B cell (primary cell): Measurements from ENCODE around the gene PKIB. TPM values are rescaled to one million over a fixed set of nuclear protein-coding genes. Genes with fewer than 3 reads are reported as not detected.

Experiments
- ATAC-seq: fragments of 200-7000 bp; cut with Tn5 transposase; one replicate; pipeline ENCODE4 v1.10.0; 2021; ENCODE audit warnings: low read depth, mild to moderate bottlenecking, moderate number of reproducible peaks, moderate library complexity
- CTCF ChIA-PET: fragments of 350-600 bp; sonication (Branson Sonifier 250); formaldehyde crosslinking; loops from one replicate; lab custom pipeline; 2021; ENCODE audit warnings: antibody characterized with exemption, inconsistent platforms; lab: Charles Lee
- POLR2A ChIA-PET: fragments of 350-600 bp; sonication (Branson Sonifier 250); formaldehyde crosslinking; loops from one replicate; lab custom pipeline; 2021; ENCODE audit warnings: antibody characterized with exemption; lab: Charles Lee
- DNase-seq: peaks from one replicate; pipeline ENCODE4 v3.0.0; 2013
- H2AFZ ChIP-seq: 2 replicates; pipeline ENCODE4 v1.6.1; 2012; ENCODE audit warnings: mild to moderate bottlenecking, low read depth, low read length; ENCODE audit not compliant: insufficient read depth, poor library complexity, severe bottlenecking
- H3K27ac ChIP-seq, 2 donors: 1 replicate in 1 of 2; 2 replicates in 1 of 2; pipeline ENCODE4 v1.5.1; 2012 to 2013; ENCODE audit warnings: low read length in 2 of 2, mild to moderate bottlenecking in 2 of 2, moderate library complexity in 1 of 2
- H3K27me3 ChIP-seq, 4 experiments: fragments of 200-600 bp in 1 of 4; sonication (generic) in 1 of 4; replicated peaks in 1 of 4; 1 replicate in 2 of 4; 2 replicates in 2 of 4; pipeline versions ENCODE4 v1.6.1 to v1.7.0; 2013 to 2016; ENCODE audit warnings: low read length in 3 of 4, mild to moderate bottlenecking in 2 of 4, mixed read lengths in 1 of 4, moderate library complexity in 1 of 4; ENCODE audit not compliant: insufficient read depth in 4 of 4, control insufficient read depth in 3 of 4; ENCODE audit errors: control extremely low read depth in 1 of 4
- H3K36me3 ChIP-seq, 2 experiments: replicated peaks in 1 of 2; 1 replicate in 1 of 2; 2 replicates in 1 of 2; pipeline versions ENCODE4 v1.6.1 to v1.7.1; 2013; ENCODE audit warnings: low read length in 1 of 2; ENCODE audit not compliant: insufficient read depth in 2 of 2, control insufficient read depth in 1 of 2; ENCODE audit errors: control extremely low read depth in 1 of 2, extremely low read depth in 1 of 2
- H3K4me1 ChIP-seq, 2 donors: fragments of 200-600 bp in 1 of 2; sonication (generic) in 1 of 2; 1 replicate in 1 of 2; 2 replicates in 1 of 2; pipeline versions ENCODE4 v1.5.1 to v1.6.1; 2013 to 2017; ENCODE audit warnings: low read length in 2 of 2; ENCODE audit not compliant: control insufficient read depth in 2 of 2, insufficient read depth in 2 of 2
- H3K4me2 ChIP-seq: replicated peaks from 2 replicates; pipeline ENCODE3; 2012; ENCODE audit warnings: mild to moderate bottlenecking, low read depth, low read length; ENCODE audit not compliant: poor library complexity, severe bottlenecking
- H3K4me3 ChIP-seq, 5 experiments: fragments of 200-600 bp in 1 of 5; sonication (generic) in 1 of 5; 1 replicate in 3 of 5; 2 replicates in 2 of 5; pipeline versions ENCODE4 v1.5.1 to v1.7.0; 2011 to 2016; ENCODE audit warnings: low read length in 4 of 5, mild to moderate bottlenecking in 4 of 5, low read depth in 2 of 5, control low read depth in 1 of 5, moderate library complexity in 1 of 5; ENCODE audit not compliant: insufficient read depth in 1 of 5; ENCODE audit errors: control extremely low read depth in 1 of 5, extremely low read depth in 1 of 5
- H3K79me2 ChIP-seq: fragments of 200-600 bp; sonication (generic); one replicate; pipeline ENCODE4 v1.6.0; 2016; ENCODE audit warnings: low read length; ENCODE audit not compliant: control insufficient read depth, insufficient read depth
- H3K9ac ChIP-seq: fragments of 200-600 bp; sonication (generic); 2 replicates; pipeline ENCODE4 v1.6.1; 2017; ENCODE audit warnings: mild to moderate bottlenecking, low read length, moderate library complexity
- H3K9me3 ChIP-seq, 3 donors: one replicate each; pipeline versions ENCODE4 v1.6.1 to v1.7.1; 2013; ENCODE audit warnings: low read length in 2 of 3; ENCODE audit not compliant: control insufficient read depth in 2 of 3, insufficient read depth in 1 of 3; ENCODE audit errors: control extremely low read depth in 1 of 3
- H4K20me1 ChIP-seq: 2 replicates; pipeline ENCODE4 v1.6.0; 2012; ENCODE audit warnings: mild to moderate bottlenecking, low read length; ENCODE audit not compliant: insufficient read depth, control insufficient read depth, poor library complexity, severe bottlenecking
- H3K27ac Mint-ChIP-seq: one replicate; pipeline ENCODE4 v1.8.0; 2021; ENCODE audit warnings: mixed read lengths
- H3K27me3 Mint-ChIP-seq: one replicate; pipeline ENCODE4 v1.8.0; 2021; ENCODE audit warnings: mixed read lengths
- H3K4me1 Mint-ChIP-seq: one replicate; pipeline ENCODE4 v1.8.0; 2021; ENCODE audit warnings: mixed read lengths
- H3K4me3 Mint-ChIP-seq: one replicate; pipeline ENCODE4 v1.8.0; 2021; ENCODE audit warnings: mixed read lengths
- H3K9me3 Mint-ChIP-seq: one replicate; pipeline ENCODE4 v1.8.0; 2022; ENCODE audit warnings: mixed read lengths; ENCODE audit not compliant: insufficient read depth
- CTCF ChIP-seq: fragments of 200-600 bp; IDR thresholded peaks from one replicate; pipeline ENCODE4 v1.8.0; 2022; ENCODE audit warnings: antibody characterized with exemption, mild to moderate bottlenecking
- EZH2 ChIP-seq: IDR thresholded peaks from 2 replicates; pipeline ENCODE4 v1.6.1; 2012; ENCODE audit warnings: borderline replicate concordance, low read depth, mild to moderate bottlenecking, moderate library complexity, low read length; ENCODE audit not compliant: insufficient read depth, poor library complexity, severe bottlenecking
- WGBS: methylation state at CpG from one replicate; pipeline ENCODE4 v1.1.5; 2013; ENCODE audit warnings: missing lambda C conversion rate; ENCODE audit not compliant: insufficient coverage; 5-methylcytosine and 5-hydroxymethylcytosine counted together
- intact Hi-C: fragments of 100-400 bp; cut with micrococcal nuclease; formaldehyde crosslinking; loops from one replicate; pipeline ENCODE4 v1.10.0; 2022
- polyA plus RNA-seq: library from polyadenylated mRNA; depleted of rRNA; stranded (reverse); fragments of >200 nt; gene quantifications from 2 replicates; pipeline ENCODE4 v1.2.3, GENCODE V29; 2012
- total RNA-seq, 2 donors: library from RNA; stranded (reverse); fragments of 120-200 nt in 1 of 2; gene quantifications; 1 replicate in 1 of 2; 2 replicates in 1 of 2; pipeline versions ENCODE4 v1.2.3 to v1.2.4, GENCODE V29; 2013 to 2022

PKIB gene
- total and polyA plus RNA-seq, 2 donors (not counting 1 experiment from before 2014, with no cell fraction given), result 0.27 to 1.2 TPM

GRCh38 chr6:122563364-122564052 lies 46.7 kb upstream of the PKIB start:
- POLR2A ChIA-PET, result no interaction called here
- no peaks in the 10 kb centered on the region for H3K36me3 ChIP-seq
- H3K27ac Mint-ChIP-seq, result no peak overlapping the region
- H3K4me2 ChIP-seq, result no peak overlapping the region
- no peak overlapping the region for H2AFZ ChIP-seq
- no peak overlapping the region for H3K9ac ChIP-seq
- CTCF ChIA-PET, result no interaction called here
- WGBS, result 92% methylated on average over 5 of the region's 8 CpGs
- no peak for TF ChIP-seq EZH2
- TF ChIP-seq CTCF, result no peak
- intact Hi-C loops, result no loop called here
- H3K4me3 Mint-ChIP-seq, result no peak overlapping the region
- H3K27me3 Mint-ChIP-seq, result no peaks in the 10 kb centered on the region
- H3K27me3 ChIP-seq, result no peaks in the 10 kb centered on the region
- H3K4me3 ChIP-seq, result no peak overlapping the region
- no peak overlapping the region for H3K27ac ChIP-seq
- H3K79me2 ChIP-seq, result no peaks in the 10 kb centered on the region
- H3K9me3 Mint-ChIP-seq, result peaks cover 7% of the 10 kb centered on the region
- no peak for DNase-seq
- no peaks in the 10 kb centered on the region for H4K20me1 ChIP-seq
- no peaks in the 10 kb centered on the region for H3K4me1 ChIP-seq
- H3K9me3 ChIP-seq, result no peaks in the 10 kb centered on the region
- H3K4me1 Mint-ChIP-seq, result no peaks in the 10 kb centered on the region
- ATAC-seq, result no peak

DNA sequence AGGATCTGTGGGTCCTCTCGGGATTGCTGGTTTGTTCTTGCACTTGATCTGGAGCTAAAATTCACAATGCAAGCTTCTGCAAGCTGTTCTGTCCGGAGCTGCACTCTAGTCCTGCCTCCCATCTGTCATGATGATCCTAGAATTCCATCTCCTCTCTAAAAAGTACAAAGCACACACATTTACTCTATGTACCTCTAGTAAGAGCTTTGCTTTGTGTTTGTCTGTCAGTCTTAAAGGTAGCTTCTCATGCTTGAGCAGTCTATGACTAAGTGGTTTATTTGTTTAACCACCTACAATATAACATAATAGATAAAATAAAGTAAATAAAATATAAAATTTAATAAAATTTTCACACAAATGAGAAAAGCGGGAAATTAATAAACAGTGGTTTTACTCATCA lies 46.0 kb upstream of the PKIB start:
- Histone ChIP-seq H3K36me3 (no peaks in the 10 kb centered on the region), H3K9me3 (no peaks in the 10 kb centered on the region), H3K27ac (no peak overlapping the region), H4K20me1 (no peaks in the 10 kb centered on the region), H2AFZ (no peak overlapping the region), H3K4me1 (no peaks in the 10 kb centered on the region), H3K9ac (no peak overlapping the region), H3K4me3 (no peak overlapping the region), H3K4me2 (no peak overlapping the region), H3K27me3 (no peaks in the 10 kb centered on the region), H3K79me2 (no peaks in the 10 kb centered on the region)
- H3K4me1 Mint-ChIP-seq, result no peaks in the 10 kb centered on the region
- ChIA-PET CTCF (no interaction called here), POLR2A (no interaction called here)
- no peak overlapping the region for H3K4me3 Mint-ChIP-seq
- no peak for TF ChIP-seq CTCF
- no peak for TF ChIP-seq EZH2
- H3K27ac Mint-ChIP-seq, result no peak overlapping the region
- no peak for DNase-seq
- intact Hi-C loops, result no loop called here
- WGBS, result 93% methylated on average over 1 of the region's 3 CpGs
- no peaks in the 10 kb centered on the region for H3K27me3 Mint-ChIP-seq
- no peak for ATAC-seq
- peaks cover 4% of the 10 kb centered on the region for H3K9me3 Mint-ChIP-seq
